Neural progenitor cell (in vitro differentiated cells): ENCODE data around the gene KLRD1. TPM values are rescaled to one million over a fixed set of nuclear protein-coding genes. Genes with fewer than 3 reads are reported as not detected.
"Not testable (repeated sequence)": the region's sequence is repeated elsewhere in the genome, so short reads cannot be mapped to it uniquely, and the experiment has no call there.

ENCODE experiments used
- DNase-seq: peaks from one replicate; pipeline ENCODE4 v3.0.0-alpha.2; 2016; ENCODE audit warnings: low spot score
- H2AFZ ChIP-seq: fragments of 200-600 bp; sonication (generic); replicated peaks from 2 replicates; pipeline ENCODE4 v1.6.1; 2016; ENCODE audit warnings: antibody characterized with exemption
- H3F3A ChIP-seq: fragments of 200-600 bp; sonication (generic); 2 replicates; pipeline ENCODE4 v1.6.1; 2016; ENCODE audit warnings: antibody characterized with exemption, low read depth
- H3K27ac ChIP-seq: fragments of 200-600 bp; sonication (generic); 2 replicates; pipeline ENCODE4 v1.5.1; 2016; ENCODE audit warnings: mild to moderate bottlenecking
- H3K27me3 ChIP-seq: fragments of 200-600 bp; sonication (generic); 2 replicates; pipeline ENCODE4 v1.6.1; 2016; ENCODE audit warnings: mild to moderate bottlenecking, moderate library complexity
- H3K36me3 ChIP-seq: fragments of 200-600 bp; sonication (generic); 2 replicates; pipeline ENCODE4 v1.5.1; 2016
- H3K4me1 ChIP-seq: fragments of 200-600 bp; sonication (generic); 2 replicates; pipeline ENCODE4 v1.6.1; 2016; ENCODE audit warnings: mixed run types
- H3K4me2 ChIP-seq: fragments of 200-600 bp; sonication (generic); 2 replicates; pipeline ENCODE4 v1.6.1; 2016
- H3K4me3 ChIP-seq: fragments of 200-600 bp; sonication (generic); 2 replicates; pipeline ENCODE4 v1.5.1; 2016
- H3K79me2 ChIP-seq: fragments of 200-600 bp; sonication (generic); 2 replicates; pipeline ENCODE4 v1.6.1; 2016; ENCODE audit warnings: low read depth
- H3K9ac ChIP-seq: fragments of 200-600 bp; sonication (generic); 2 replicates; pipeline ENCODE4 v1.6.1; 2016
- H3K9me3 ChIP-seq: fragments of 200-600 bp; sonication (generic); 2 replicates; pipeline ENCODE4 v1.5.1; 2016; ENCODE audit warnings: low read depth
- H4K20me1 ChIP-seq: fragments of 200-600 bp; sonication (generic); 2 replicates; pipeline ENCODE4 v1.6.1; 2016; ENCODE audit warnings: low read depth
- H3K27ac Mint-ChIP-seq: 3 replicates; pipeline ENCODE4 v1.8.0; 2021; ENCODE audit warnings: mixed read lengths
- H3K27me3 Mint-ChIP-seq: 2 replicates; pipeline ENCODE4 v1.8.0; 2022; ENCODE audit warnings: low read depth, mild to moderate bottlenecking, inconsistent platforms, moderate library complexity, mixed read lengths; ENCODE audit not compliant: insufficient read depth
- H3K36me3 Mint-ChIP-seq: 3 replicates; pipeline ENCODE4 v1.8.0; 2021; ENCODE audit warnings: mixed read lengths
- H3K4me1 Mint-ChIP-seq: 3 replicates; pipeline ENCODE4 v1.8.0; 2021; ENCODE audit warnings: mixed read lengths
- H3K4me3 Mint-ChIP-seq: 3 replicates; pipeline ENCODE4 v1.8.0; 2021; ENCODE audit warnings: mild to moderate bottlenecking, moderate library complexity, mixed read lengths
- H3K9me3 Mint-ChIP-seq: 3 replicates; pipeline ENCODE4 v1.8.0; 2020; ENCODE audit warnings: mixed read lengths
- CTCF ChIP-seq: fragments of 200-600 bp; sonication (generic); IDR thresholded peaks from 2 replicates; pipeline ENCODE4 v1.5.1; 2017; ENCODE audit warnings: antibody characterized with exemption, mild to moderate bottlenecking
- EZH2 ChIP-seq: fragments of 200-600 bp; sonication (generic); IDR thresholded peaks from 2 replicates; pipeline ENCODE4 v1.6.1; 2017; ENCODE audit warnings: antibody characterized with exemption, mild to moderate bottlenecking, moderate library complexity
- EZH2phosphoT487 ChIP-seq: fragments of 200-600 bp; sonication (generic); IDR thresholded peaks from 2 replicates; pipeline ENCODE4 v1.6.1; 2017; ENCODE audit warnings: antibody characterized with exemption
- total RNA-seq: library from RNA; depleted of rRNA; stranded (reverse); fragments of >200 nt; gene quantifications from 2 replicates; pipeline ENCODE4 v1.2.3, GENCODE V29; 2015; ENCODE audit warnings: low replicate concordance

Gene KLRD1
- total RNA-seq, 1 donor from 2014 or later, result 0.06 TPM

GRCh38 chr12:10310926-10311720 lies 3.5 kb downstream of the KLRD1 start:
- no peaks in the 10 kb centered on the region for H3K36me3 Mint-ChIP-seq
- Histone ChIP-seq H3K9ac (no peak overlapping the region), H3K9me3 (no peaks in the 10 kb centered on the region), H3K27me3 (no peaks in the 10 kb centered on the region), H2AFZ (no peak overlapping the region), H3K4me2 (no peak overlapping the region), H3K79me2 (no peaks in the 10 kb centered on the region), H4K20me1 (no peaks in the 10 kb centered on the region), H3K27ac (no peak overlapping the region), H3K36me3 (no peaks in the 10 kb centered on the region), H3K4me3 (no peak overlapping the region), H3F3A (no peaks in the 10 kb centered on the region), H3K4me1 (no peaks in the 10 kb centered on the region)
- H3K27me3 Mint-ChIP-seq, result no peaks in the 10 kb centered on the region
- DNase-seq, result no peak
- TF ChIP-seq EZH2 (no peak), CTCF (no peak), EZH2phosphoT487 (no peak)
- no peak overlapping the region for H3K27ac Mint-ChIP-seq
- no peaks in the 10 kb centered on the region for H3K9me3 Mint-ChIP-seq
- no peak overlapping the region for H3K4me3 Mint-ChIP-seq
- H3K4me1 Mint-ChIP-seq, result no peaks in the 10 kb centered on the region

GRCh38 chr12:10319388-10319787 lies 11.7 kb downstream of the KLRD1 start:
- Mint-ChIP-seq H3K27me3 (no peaks in the 10 kb centered on the region), H3K4me1 (no peaks in the 10 kb centered on the region), H3K27ac (no peak overlapping the region), H3K9me3 (no peaks in the 10 kb centered on the region), H3K36me3 (no peaks in the 10 kb centered on the region), H3K4me3 (no peak overlapping the region)
- H3F3A ChIP-seq, result no peaks in the 10 kb centered on the region
- H3K27me3 ChIP-seq, result no peaks in the 10 kb centered on the region
- no peak overlapping the region for H3K9ac ChIP-seq
- no peak overlapping the region for H2AFZ ChIP-seq
- no peaks in the 10 kb centered on the region for H3K36me3 ChIP-seq
- no peak overlapping the region for H3K4me3 ChIP-seq
- no peaks in the 10 kb centered on the region for H4K20me1 ChIP-seq
- no peak for DNase-seq
- no peaks in the 10 kb centered on the region for H3K79me2 ChIP-seq
- no peak overlapping the region for H3K4me2 ChIP-seq
- TF ChIP-seq CTCF (no peak), EZH2 (no peak), EZH2phosphoT487 (no peak)
- H3K9me3 ChIP-seq, result no peaks in the 10 kb centered on the region
- no peak overlapping the region for H3K27ac ChIP-seq
- no peaks in the 10 kb centered on the region for H3K4me1 ChIP-seq

GRCh38 chr12:10320643-10321042 lies 13.0 kb downstream of the KLRD1 start:
- Mint-ChIP-seq H3K36me3 (no peaks in the 10 kb centered on the region), H3K4me1 (no peaks in the 10 kb centered on the region), H3K27me3 (no peaks in the 10 kb centered on the region), H3K9me3 (no peaks in the 10 kb centered on the region), H3K4me3 (no peak overlapping the region), H3K27ac (no peak overlapping the region)
- no peak overlapping the region for H3K27ac ChIP-seq
- H2AFZ ChIP-seq, result no peak overlapping the region
- H3K4me3 ChIP-seq, result no peak overlapping the region
- H3F3A ChIP-seq, result no peaks in the 10 kb centered on the region
- no peaks in the 10 kb centered on the region for H3K4me1 ChIP-seq
- no peaks in the 10 kb centered on the region for H3K79me2 ChIP-seq
- H3K27me3 ChIP-seq, result no peaks in the 10 kb centered on the region
- no peak overlapping the region for H3K9ac ChIP-seq
- H4K20me1 ChIP-seq, result no peaks in the 10 kb centered on the region
- H3K9me3 ChIP-seq, result no peaks in the 10 kb centered on the region
- H3K4me2 ChIP-seq, result no peak overlapping the region
- TF ChIP-seq EZH2phosphoT487, result no peak
- no peak for TF ChIP-seq CTCF
- no peak for TF ChIP-seq EZH2
- no peak for DNase-seq
- H3K36me3 ChIP-seq, result no peaks in the 10 kb centered on the region

- H3K9ac ChIP-seq, H3K27me3 Mint-ChIP-seq, H3K36me3 ChIP-seq, H3K27ac Mint-ChIP-seq, H2AFZ ChIP-seq, DNase-seq, H3K27ac ChIP-seq, H3K27me3 ChIP-seq, H3K36me3 Mint-ChIP-seq, H3K4me2 ChIP-seq, H3K9me3 ChIP-seq, H3K79me2 ChIP-seq, H4K20me1 ChIP-seq, H3F3A ChIP-seq, H3K4me3 Mint-ChIP-seq, H3K4me1 Mint-ChIP-seq, H3K9me3 Mint-ChIP-seq, H3K4me1 ChIP-seq, H3K4me3 ChIP-seq: not testable (repeated sequence)
These were observed 21.0 kb downstream of the KLRD1 start for GRCh38 chr12:10328691-10329090.
